K562 (cell line): ENCODE results near the gene BRD3. TPM values are rescaled to one million over a fixed set of nuclear protein-coding genes. Genes with fewer than 3 reads are reported as not detected.
A peak's percentile ranks its signal among the peaks of the same experiment; 100 is the strongest.

Experiments used
- BHLHE40 ChIP-seq: IDR thresholded peaks from 2 replicates; pipeline ENCODE4 v1.6.1; 2011; ENCODE audit warnings: low read length, improper control_type of control experiment
- HDGF ChIP-seq: fragments of 450-650 bp; IDR thresholded peaks from 2 replicates; pipeline ENCODE4 v1.6.1; 2016
- HMGXB4 ChIP-seq: sonication (generic); formaldehyde crosslinking; IDR thresholded peaks from 2 replicates; pipeline ENCODE4 v1.8.1; 2023; ENCODE audit warnings: mild to moderate bottlenecking, missing genetic modification reagents
- LCOR ChIP-seq: sonication (generic); formaldehyde crosslinking; IDR thresholded peaks from 2 replicates; pipeline ENCODE4 v1.8.0; 2022; ENCODE audit warnings: mild to moderate bottlenecking, missing genetic modification reagents
- ZBTB5 ChIP-seq: fragments of 450-650 bp; IDR thresholded peaks from 2 replicates; pipeline ENCODE4 v1.6.1; 2017; ENCODE audit warnings: antibody characterized with exemption
- ZNF407 ChIP-seq: fragments of 450-650 bp; IDR thresholded peaks from 2 replicates; pipeline ENCODE4 v1.6.1; 2016; ENCODE audit warnings: low read depth
- polyA plus RNA-seq, 8 experiments: library from polyadenylated mRNA; depleted of rRNA in 4 of 8; stranded (reverse) in 5 of 8; unstranded in 3 of 8; fragments of >200 nt; fragmentation: Nextera tagmentation in 2 of 8; fragmentation: Illumina TruSeq in 1 of 8; extraction: Ambion mirVana in 2 of 8; extraction: Trizol in 1 of 8; gene quantifications; 2 replicates each; pipeline versions ENCODE4 v1.2.1 to v1.2.3, GENCODE V29; 2011 to 2014; ENCODE audit warnings: inconsistent platforms in 1 of 8, missing spikeins in 1 of 8
- total RNA-seq, 7 experiments: library from RNA; depleted of rRNA in 6 of 7; stranded (reverse); fragments of >200 nt in 6 of 7; fragmentation: Illumina TruSeq in 2 of 7; extraction: Trizol in 2 of 7; gene quantifications; 2 replicates each; pipeline versions ENCODE4 v1.2.1 to v1.2.3, GENCODE V29; 2011 to 2021; ENCODE audit warnings: low replicate concordance in 1 of 7
- TF ChIP-seq, protein P1 (sequence below), 2 experiments: fragments of 450-650 bp; conservative IDR thresholded peaks; 2 replicates each; pipeline ENCODE4 v1.6.1; 2017; ENCODE audit warnings: mild to moderate bottlenecking in 2 of 2, moderate library complexity in 2 of 2
- TF ChIP-seq, protein P2 (sequence below): fragments of 450-650 bp; IDR thresholded peaks from 2 replicates; pipeline ENCODE4 v1.6.1; 2018; ENCODE audit not compliant: partially characterized antibody

BRD3 gene
- total and polyA plus RNA-seq, 9 of the 15 experiments (the other 6 are each of a cell fraction or from before 2014, with no cell fraction given) = 0.82 to 37.1 (median 4.2) TPM

DNA sequence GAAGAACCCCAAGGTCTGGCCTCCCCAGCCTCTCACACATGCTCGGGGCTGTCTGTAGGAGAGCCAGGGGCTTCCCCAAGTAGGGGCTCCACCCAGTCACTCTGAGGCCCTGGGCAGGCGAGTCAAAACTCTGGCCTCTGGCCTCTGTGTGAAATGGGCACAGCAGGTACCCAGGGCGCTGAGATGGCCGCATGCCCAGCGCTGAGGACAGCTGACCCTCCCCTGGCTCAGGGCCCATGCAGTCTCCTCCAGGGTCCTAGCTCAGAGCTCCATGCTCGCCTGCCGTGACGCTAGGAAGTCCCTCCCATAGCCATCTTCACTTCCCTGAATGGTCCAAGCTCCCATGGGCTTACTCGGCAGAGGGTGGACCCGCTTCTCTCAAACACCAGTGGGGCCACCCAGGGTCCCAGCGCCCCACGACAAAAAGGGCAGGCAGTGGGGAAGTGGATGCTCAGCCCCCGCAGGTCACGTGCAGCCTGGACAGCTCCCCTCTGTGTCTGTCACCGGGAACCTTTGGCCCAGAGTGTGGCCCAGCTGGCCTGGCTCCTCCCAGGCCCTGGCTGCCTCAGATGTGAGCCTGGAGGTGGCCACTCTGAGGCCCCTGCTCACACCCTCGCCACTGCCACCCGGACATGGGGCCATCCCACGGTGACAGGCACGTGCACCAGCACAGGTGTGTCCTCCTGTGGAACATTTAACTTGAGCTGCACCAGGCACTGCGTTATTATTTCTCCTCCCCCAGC is 63.5 kb downstream of the BRD3 start (continued):
- no peak for TF ChIP-seq ZNF407
- no peak for TF ChIP-seq LCOR (CRISPR knock-in tag)
- TF ChIP-seq ZBTB5 = no peak
- TF ChIP-seq BHLHE40 = peak; percentile 27; the same call in 1 of the 2 replicates
- TF ChIP-seq HMGXB4 (CRISPR knock-in tag) = no peak
- no peak for TF ChIP-seq HDGF
- TF ChIP-seq, protein P1, sequence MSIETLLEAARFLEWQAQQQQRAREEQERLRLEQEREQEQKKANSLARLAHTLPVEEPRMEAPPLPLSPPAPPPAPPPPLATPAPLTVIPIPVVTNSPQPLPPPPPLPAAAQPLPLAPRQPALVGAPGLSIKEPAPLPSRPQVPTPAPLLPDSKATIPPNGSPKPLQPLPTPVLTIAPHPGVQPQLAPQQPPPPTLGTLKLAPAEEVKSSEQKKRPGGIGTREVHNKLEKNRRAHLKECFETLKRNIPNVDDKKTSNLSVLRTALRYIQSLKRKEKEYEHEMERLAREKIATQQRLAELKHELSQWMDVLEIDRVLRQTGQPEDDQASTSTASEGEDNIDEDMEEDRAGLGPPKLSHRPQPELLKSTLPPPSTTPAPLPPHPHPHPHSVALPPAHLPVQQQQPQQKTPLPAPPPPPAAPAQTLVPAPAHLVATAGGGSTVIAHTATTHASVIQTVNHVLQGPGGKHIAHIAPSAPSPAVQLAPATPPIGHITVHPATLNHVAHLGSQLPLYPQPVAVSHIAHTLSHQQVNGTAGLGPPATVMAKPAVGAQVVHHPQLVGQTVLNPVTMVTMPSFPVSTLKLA (conservative IDR thresholded peaks at IDR 0.05) = no peak
- TF ChIP-seq, protein P2, sequence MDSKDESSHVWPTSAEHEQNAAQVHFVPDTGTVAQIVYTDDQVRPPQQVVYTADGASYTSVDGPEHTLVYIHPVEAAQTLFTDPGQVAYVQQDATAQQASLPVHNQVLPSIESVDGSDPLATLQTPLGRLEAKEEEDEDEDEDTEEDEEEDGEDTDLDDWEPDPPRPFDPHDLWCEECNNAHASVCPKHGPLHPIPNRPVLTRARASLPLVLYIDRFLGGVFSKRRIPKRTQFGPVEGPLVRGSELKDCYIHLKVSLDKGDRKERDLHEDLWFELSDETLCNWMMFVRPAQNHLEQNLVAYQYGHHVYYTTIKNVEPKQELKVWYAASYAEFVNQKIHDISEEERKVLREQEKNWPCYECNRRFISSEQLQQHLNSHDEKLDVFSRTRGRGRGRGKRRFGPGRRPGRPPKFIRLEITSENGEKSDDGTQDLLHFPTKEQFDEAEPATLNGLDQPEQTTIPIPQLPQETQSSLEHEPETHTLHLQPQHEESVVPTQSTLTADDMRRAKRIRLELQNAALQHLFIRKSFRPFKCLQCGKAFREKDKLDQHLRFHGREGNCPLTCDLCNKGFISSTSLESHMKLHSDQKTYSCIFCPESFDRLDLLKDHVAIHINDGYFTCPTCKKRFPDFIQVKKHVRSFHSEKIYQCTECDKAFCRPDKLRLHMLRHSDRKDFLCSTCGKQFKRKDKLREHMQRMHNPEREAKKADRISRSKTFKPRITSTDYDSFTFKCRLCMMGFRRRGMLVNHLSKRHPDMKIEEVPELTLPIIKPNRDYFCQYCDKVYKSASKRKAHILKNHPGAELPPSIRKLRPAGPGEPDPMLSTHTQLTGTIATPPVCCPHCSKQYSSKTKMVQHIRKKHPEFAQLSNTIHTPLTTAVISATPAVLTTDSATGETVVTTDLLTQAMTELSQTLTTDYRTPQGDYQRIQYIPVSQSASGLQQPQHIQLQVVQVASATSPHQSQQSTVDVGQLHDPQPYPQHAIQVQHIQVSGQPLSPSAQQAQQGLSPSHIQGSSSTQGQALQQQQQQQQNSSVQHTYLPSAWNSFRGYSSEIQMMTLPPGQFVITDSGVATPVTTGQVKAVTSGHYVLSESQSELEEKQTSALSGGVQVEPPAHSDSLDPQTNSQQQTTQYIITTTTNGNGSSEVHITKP = no peak
